GM18507 (cell line): ENCODE results near the gene EEF1AKMT3.

Experiments used
- DNase-seq: peaks from one replicate; pipeline ENCODE4 v3.0.0; 2011; ENCODE audit warnings: low read depth; ENCODE audit not compliant: insufficient read length; ENCODE audit errors: extremely low spot score
- FAIRE-seq: peaks from 2 replicates; lab custom pipeline; 2011; peaks lifted over from hg19 to GRCh38; lab: Jason Lieb, UNC

The EEF1AKMT3 gene

GRCh38 chr12:57779736-57780135 lies 7.3 kb downstream of the EEF1AKMT3 start:
- FAIRE-seq, result no peak

GRCh38 chr12:57780284-57780897 lies 8.0 kb downstream of the EEF1AKMT3 start:
- DNase-seq (no peak), FAIRE-seq (no peak)

More at GRCh38 chr12:57779736-57780135, 7.3 kb downstream of the EEF1AKMT3 start:
- DNase-seq, result no peak

- DNase-seq, result no peak
- no peak for FAIRE-seq
Measured at GRCh38 chr12:57781244-57781643, 8.8 kb downstream of the EEF1AKMT3 start.

GRCh38 chr12:57781801-57782200 lies 9.4 kb downstream of the EEF1AKMT3 start:
- FAIRE-seq (no peak), DNase-seq (no peak)

GRCh38 chr12:57782243-57782607 lies 9.8 kb downstream of the EEF1AKMT3 start:
- no peak for FAIRE-seq
- DNase-seq, result no peak

- FAIRE-seq (peak; percentile 92), DNase-seq (peak; percentile 85)
Measured at GRCh38 chr12:57782608-57783465, 10.4 kb downstream of the EEF1AKMT3 start, which contains the start of gene TSFM. TSFM (plus strand) TSS chr12:57782787; CDS start chr12:57782802, 15 bp downstream.

- DNase-seq, result no peak
- no peak for FAIRE-seq
Measured at GRCh38 chr12:57783466-57783801, 11.0 kb downstream of the EEF1AKMT3 start.

- FAIRE-seq, result no peak
- DNase-seq, result no peak
Measured at GRCh38 chr12:57783861-57784260, 11.4 kb downstream of the EEF1AKMT3 start.

GRCh38 chr12:57793920-57794319 lies 21.5 kb downstream of the EEF1AKMT3 start:
- FAIRE-seq (no peak), DNase-seq (no peak)

- no peak for FAIRE-seq
Measured at GRCh38 chr12:57795354-57795753, 22.9 kb downstream of the EEF1AKMT3 start.

GRCh38 chr12:57796996-57797395 lies 24.6 kb downstream of the EEF1AKMT3 start:
- FAIRE-seq (no peak), DNase-seq (no peak)

More at GRCh38 chr12:57795354-57795753, 22.9 kb downstream of the EEF1AKMT3 start:
- no peak for DNase-seq

GRCh38 chr12:57797933-57798332 lies 25.5 kb downstream of the EEF1AKMT3 start:
- DNase-seq (no peak), FAIRE-seq (no peak)

- FAIRE-seq, result no peak
- DNase-seq, result no peak
Measured at GRCh38 chr12:57800965-57801364, 28.6 kb downstream of the EEF1AKMT3 start.

GRCh38 chr12:57802607-57803006 lies 30.2 kb downstream of the EEF1AKMT3 start:
- DNase-seq, result no peak
- FAIRE-seq, result no peak

GRCh38 chr12:57803319-57803893 lies 31.0 kb downstream of the EEF1AKMT3 start:
- FAIRE-seq (no peak), DNase-seq (no peak)

- FAIRE-seq (no peak), DNase-seq (no peak)
Measured at GRCh38 chr12:57806677-57807076, 34.3 kb downstream of the EEF1AKMT3 start.

GRCh38 chr12:57807285-57807684 lies 34.9 kb downstream of the EEF1AKMT3 start:
- DNase-seq, result no peak
- no peak for FAIRE-seq

- DNase-seq (no peak), FAIRE-seq (no peak)
Measured at GRCh38 chr12:57808351-57808750, 35.9 kb downstream of the EEF1AKMT3 start.

- FAIRE-seq (no peak), DNase-seq (no peak)
Measured at GRCh38 chr12:57809425-57809824, 37.0 kb downstream of the EEF1AKMT3 start.

- no peak for FAIRE-seq
Measured at GRCh38 chr12:57810450-57810849, 38.0 kb downstream of the EEF1AKMT3 start.

More at GRCh38 chr12:57810450-57810849, 38.0 kb downstream of the EEF1AKMT3 start:
- no peak for DNase-seq
